Measurements from ENCODE around the gene ABHD14A. TPM values are rescaled to one million over a fixed set of nuclear protein-coding genes. Genes with fewer than 3 reads are reported as not detected.

ABHD14A gene
- total RNA-seq, 1 donor from 2014 or later = 12.2 TPM

DNA sequence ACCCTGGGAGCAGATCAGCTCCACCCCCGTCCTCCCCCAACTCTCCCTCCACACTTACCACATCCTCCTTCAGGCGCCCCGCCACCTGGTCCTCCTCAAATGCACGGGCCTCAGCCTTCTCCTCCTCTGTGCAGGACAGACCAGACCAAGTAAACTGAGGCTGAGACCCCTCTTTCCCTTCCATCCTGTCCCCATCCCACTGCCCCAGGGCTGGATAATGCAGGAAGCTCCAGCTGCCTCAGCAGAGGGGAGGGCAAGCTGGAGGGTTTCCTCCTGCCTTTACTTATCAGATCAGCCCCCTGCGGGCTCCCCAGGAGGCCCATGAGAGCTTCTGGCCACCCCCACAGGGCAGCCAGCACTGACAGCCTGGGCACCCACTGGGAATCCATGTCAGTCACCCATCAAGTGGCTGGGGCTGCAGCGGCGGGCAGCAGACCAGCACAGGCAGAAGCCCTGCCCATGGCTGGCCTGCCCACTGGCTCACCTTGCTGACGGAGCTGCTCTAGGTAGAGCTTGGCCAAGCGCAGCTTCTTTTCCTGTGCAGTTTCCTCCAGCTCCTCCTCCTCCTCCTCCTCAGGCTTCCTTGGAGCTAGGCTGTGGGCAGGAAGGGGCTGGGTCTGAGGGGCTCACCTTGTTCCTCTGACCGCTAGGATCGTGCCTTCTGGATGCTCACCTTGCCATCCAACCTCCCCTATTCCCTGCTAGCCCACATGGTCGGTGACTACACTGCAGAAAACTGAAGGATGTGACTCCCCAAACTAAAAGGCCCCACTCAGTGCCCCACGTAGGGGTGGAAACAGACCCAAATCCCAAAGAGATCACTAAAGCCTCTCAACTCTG, 37.0 kb upstream of the ABHD14A start:
- peaks cover 30% of the 10 kb centered on the region for H3K36me3 Mint-ChIP-seq (ENCODE audit: unreplicated experiment)
- peak; percentile 80 for DNase-seq (ENCODE audit: extremely low spot score, unreplicated experiment)
- H3K4me3 Mint-ChIP-seq (ENCODE audit: unreplicated experiment) = no peak overlapping the region
- no peaks in the 10 kb centered on the region for H3K27me3 Mint-ChIP-seq (ENCODE audit: unreplicated experiment)
- TF ChIP-seq, protein P1, sequence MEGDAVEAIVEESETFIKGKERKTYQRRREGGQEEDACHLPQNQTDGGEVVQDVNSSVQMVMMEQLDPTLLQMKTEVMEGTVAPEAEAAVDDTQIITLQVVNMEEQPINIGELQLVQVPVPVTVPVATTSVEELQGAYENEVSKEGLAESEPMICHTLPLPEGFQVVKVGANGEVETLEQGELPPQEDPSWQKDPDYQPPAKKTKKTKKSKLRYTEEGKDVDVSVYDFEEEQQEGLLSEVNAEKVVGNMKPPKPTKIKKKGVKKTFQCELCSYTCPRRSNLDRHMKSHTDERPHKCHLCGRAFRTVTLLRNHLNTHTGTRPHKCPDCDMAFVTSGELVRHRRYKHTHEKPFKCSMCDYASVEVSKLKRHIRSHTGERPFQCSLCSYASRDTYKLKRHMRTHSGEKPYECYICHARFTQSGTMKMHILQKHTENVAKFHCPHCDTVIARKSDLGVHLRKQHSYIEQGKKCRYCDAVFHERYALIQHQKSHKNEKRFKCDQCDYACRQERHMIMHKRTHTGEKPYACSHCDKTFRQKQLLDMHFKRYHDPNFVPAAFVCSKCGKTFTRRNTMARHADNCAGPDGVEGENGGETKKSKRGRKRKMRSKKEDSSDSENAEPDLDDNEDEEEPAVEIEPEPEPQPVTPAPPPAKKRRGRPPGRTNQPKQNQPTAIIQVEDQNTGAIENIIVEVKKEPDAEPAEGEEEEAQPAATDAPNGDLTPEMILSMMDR (IDR thresholded peaks at IDR 0.05) = no peak
- peaks cover 19% of the 10 kb centered on the region for H3K4me1 Mint-ChIP-seq (ENCODE audit: unreplicated experiment)
- H3K9me3 Mint-ChIP-seq (ENCODE audit: unreplicated experiment) = no peaks in the 10 kb centered on the region
- H3K27ac Mint-ChIP-seq (ENCODE audit: unreplicated experiment) = no peak overlapping the region

DNA sequence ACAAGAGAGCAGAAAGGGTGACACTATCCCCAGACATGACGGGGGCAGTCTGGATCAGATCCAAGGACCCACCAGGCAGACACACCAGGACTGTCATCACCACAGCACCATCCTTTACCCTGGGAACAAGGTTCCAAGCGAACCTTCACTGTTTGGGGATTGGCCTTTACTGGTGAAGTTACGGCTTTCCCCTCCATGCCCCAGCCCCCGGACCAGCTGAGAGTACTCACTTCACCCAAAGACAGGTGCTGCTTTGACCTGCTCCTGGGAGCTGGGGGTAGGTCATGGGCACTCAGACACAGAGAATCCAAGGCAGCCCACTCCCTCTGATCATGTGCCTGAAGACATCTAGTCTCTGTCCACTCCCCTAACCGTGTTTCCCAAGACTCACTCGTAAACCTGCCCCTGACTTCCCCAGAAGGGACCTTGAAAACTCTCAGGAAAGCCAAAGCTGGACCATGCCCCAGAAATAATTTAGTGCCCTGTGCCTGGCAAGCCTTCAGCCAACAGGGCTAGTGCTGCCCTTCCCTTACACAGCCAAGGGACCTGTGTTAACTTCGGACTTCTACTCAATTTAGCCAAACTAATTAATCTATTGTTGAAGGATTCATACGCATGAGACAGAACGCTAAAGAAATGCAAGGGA, 36.0 kb upstream of the ABHD14A start:
- Mint-ChIP-seq H3K27me3 (ENCODE audit: unreplicated experiment) (no peaks in the 10 kb centered on the region), H3K9me3 (ENCODE audit: unreplicated experiment) (no peaks in the 10 kb centered on the region), H3K36me3 (ENCODE audit: unreplicated experiment) (peaks cover 27% of the 10 kb centered on the region), H3K4me1 (ENCODE audit: unreplicated experiment) (peaks cover 23% of the 10 kb centered on the region), H3K27ac (ENCODE audit: unreplicated experiment) (no peak overlapping the region), H3K4me3 (ENCODE audit: unreplicated experiment) (no peak overlapping the region)
- peak; percentile 60 for DNase-seq (ENCODE audit: extremely low spot score, unreplicated experiment)
- TF ChIP-seq, protein P1 (IDR thresholded peaks at IDR 0.05) = no peak

DNA sequence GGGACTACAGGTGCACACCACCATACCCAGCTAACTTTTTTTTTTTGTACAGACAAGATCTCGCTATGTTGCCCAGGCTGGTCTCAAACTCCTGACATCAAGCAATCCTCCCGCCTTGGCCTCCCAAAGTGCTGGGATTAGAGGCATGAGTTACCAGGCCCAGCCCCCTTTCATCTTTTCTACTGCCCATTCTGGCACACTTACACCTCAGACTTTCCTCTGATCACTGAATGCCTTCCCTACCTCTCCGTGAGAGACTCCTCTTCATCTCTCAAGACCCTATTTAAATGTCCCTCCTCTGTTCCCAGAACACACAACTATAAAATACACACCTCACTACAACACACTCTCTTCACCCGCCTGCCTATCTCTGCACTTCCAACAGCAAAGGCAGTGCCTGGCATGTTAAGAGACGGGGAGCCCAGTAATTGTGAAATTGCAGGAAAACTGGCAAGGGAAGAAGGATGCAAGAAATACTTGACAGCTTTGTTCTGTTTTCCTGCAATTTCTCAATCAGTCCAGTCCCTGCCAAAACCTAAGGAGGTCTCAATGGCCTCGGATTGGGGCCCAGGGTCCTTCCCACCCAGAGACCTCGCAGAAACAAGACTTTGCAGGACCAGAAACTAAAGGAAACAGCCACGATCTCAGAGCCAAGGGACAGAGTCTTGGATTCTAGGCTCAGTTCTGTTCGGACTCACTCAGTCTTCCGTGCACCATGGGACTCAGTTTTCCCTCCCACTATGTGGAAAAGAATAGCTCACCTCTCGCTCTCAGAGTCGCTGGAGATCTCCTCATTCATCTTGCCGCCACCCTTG, 34.0 kb upstream of the ABHD14A start:
- DNase-seq (ENCODE audit: extremely low spot score, unreplicated experiment) = peak; percentile 57
- peaks cover 26% of the 10 kb centered on the region for H3K4me1 Mint-ChIP-seq (ENCODE audit: unreplicated experiment)
- H3K27me3 Mint-ChIP-seq (ENCODE audit: unreplicated experiment) = no peaks in the 10 kb centered on the region
- peaks cover 18% of the 10 kb centered on the region for H3K36me3 Mint-ChIP-seq (ENCODE audit: unreplicated experiment)
- peak overlapping the region; percentile 84 for H3K4me3 Mint-ChIP-seq (ENCODE audit: unreplicated experiment)
- peak overlapping the region; percentile 65 for H3K27ac Mint-ChIP-seq (ENCODE audit: unreplicated experiment)
- TF ChIP-seq, protein P1 (IDR thresholded peaks at IDR 0.05) = no peak
- H3K9me3 Mint-ChIP-seq (ENCODE audit: unreplicated experiment) = no peaks in the 10 kb centered on the region

DNA sequence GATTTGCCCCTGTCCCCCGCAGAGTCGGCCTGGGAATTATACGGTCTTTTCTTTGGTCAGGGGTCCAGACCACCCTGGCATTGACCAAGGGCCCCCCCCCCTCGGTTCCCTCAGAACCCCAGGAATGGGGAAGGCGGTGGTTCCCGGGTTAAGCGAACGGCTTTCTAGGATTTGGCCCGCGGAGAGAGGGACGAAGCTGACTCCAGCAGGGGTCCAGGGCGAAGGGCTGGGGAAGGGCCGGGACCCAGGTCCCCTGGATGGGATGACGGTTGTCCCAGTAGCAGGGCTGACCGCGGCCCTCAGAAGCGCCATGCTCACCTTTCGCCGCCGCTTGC, 33.4 kb upstream of the ABHD14A start:
- TF ChIP-seq, protein P1 (IDR thresholded peaks at IDR 0.05) = no peak
- H3K4me3 Mint-ChIP-seq (ENCODE audit: unreplicated experiment) = peak overlapping the region; percentile 84
- no peak for DNase-seq (ENCODE audit: extremely low spot score, unreplicated experiment)
- H3K27ac Mint-ChIP-seq (ENCODE audit: unreplicated experiment) = peak overlapping the region; percentile 65
- H3K9me3 Mint-ChIP-seq (ENCODE audit: unreplicated experiment) = no peaks in the 10 kb centered on the region
- H3K27me3 Mint-ChIP-seq (ENCODE audit: unreplicated experiment) = no peaks in the 10 kb centered on the region
- H3K4me1 Mint-ChIP-seq (ENCODE audit: unreplicated experiment) = peaks cover 26% of the 10 kb centered on the region
- peaks cover 15% of the 10 kb centered on the region for H3K36me3 Mint-ChIP-seq (ENCODE audit: unreplicated experiment)

Data from osteocyte (in vitro differentiated cells).